Right lobe of liver (tissue), 6 donors: ENCODE results near the gene CABS1. TPM values are rescaled to one million over a fixed set of nuclear protein-coding genes. Genes with fewer than 3 reads are reported as not detected.

Source experiments
- ATAC-seq, 4 donors: fragments of 200-7000 bp; cut with Tn5 transposase; one replicate each; pipeline ENCODE4 v1.9.1; 2020; ENCODE audit warnings: mild to moderate bottlenecking in 4 of 4, moderate library complexity in 4 of 4
- DNase-seq, 3 donors: peaks; one replicate each; pipeline ENCODE4 v3.0.0-alpha.2; 2020
- H3K27ac ChIP-seq, 3 donors: fragments of 200-600 bp; one replicate each; pipeline ENCODE4 v1.8.0; 2022
- H3K27me3 ChIP-seq, 2 donors: fragments of 200-600 bp; one replicate each; pipeline ENCODE4 v1.8.0; 2022
- H3K36me3 ChIP-seq, 4 donors: fragments of 200-600 bp; sonication (generic) in 1 of 4; one replicate each; pipeline versions ENCODE4 v1.5.1 to v1.8.0; 2017 to 2022; ENCODE audit warnings: control low read depth in 1 of 4
- H3K4me1 ChIP-seq, 4 donors: fragments of 200-600 bp; sonication (generic) in 1 of 4; one replicate each; pipeline versions ENCODE4 v1.5.1 to v1.8.0; 2017 to 2022; ENCODE audit warnings: control low read depth in 1 of 4
- H3K4me3 ChIP-seq, 3 donors: fragments of 200-600 bp; one replicate each; pipeline ENCODE4 v1.8.0; 2022
- H3K9me3 ChIP-seq, 4 donors: fragments of 200-600 bp; sonication (generic) in 1 of 4; one replicate each; pipeline versions ENCODE4 v1.5.1 to v1.8.0; 2017 to 2022; ENCODE audit warnings: control low read depth in 1 of 4
- CTCF ChIP-seq, 4 donors: fragments of 200-600 bp in 3 of 4; fragments of 450-650 bp in 1 of 4; IDR thresholded peaks; one replicate each; pipeline versions ENCODE4 v1.5.1 to v1.8.0; 2016 to 2022; ENCODE audit warnings: antibody characterized with exemption in 4 of 4, mild to moderate bottlenecking in 2 of 4
- POLR2A ChIP-seq: fragments of 450-650 bp; IDR thresholded peaks from one replicate; pipeline ENCODE4 v1.6.1; 2017; ENCODE audit warnings: antibody characterized with exemption, mild to moderate bottlenecking
- WGBS: methylation state at CpG from one replicate; pipeline ENCODE4 v1.1.6; 2018; ENCODE audit warnings: low coverage, low lambda C conversion rate; ENCODE audit not compliant: insufficient coverage; ENCODE audit errors: missing lambda C conversion rate; 5-methylcytosine and 5-hydroxymethylcytosine counted together
- intact Hi-C, 2 donors: fragments of 100-400 bp; cut with DNase I; formaldehyde crosslinking; loops; one replicate each; pipeline versions ENCODE4 v1.11.2 to v1.14.1; 2022
- long read RNA-seq: library from polyadenylated mRNA; unstranded; transcript quantifications from one replicate; pipeline ENCODE4 v2.0.0, GENCODE V29; 2019
- total RNA-seq, 6 experiments: library from RNA; depleted of rRNA in 2 of 6; stranded (reverse); fragments of >200 nt in 2 of 6; fragmentation: NEBNext Ultra II Directional in 3 of 6; extraction: Animal tissue kit (Norgen Biotek cat#: 25700) in 3 of 6; gene quantifications; one replicate each; pipeline versions ENCODE4 v1.1.0 to v1.2.4, GENCODE V29; 2016 to 2023
- donor health status: DM: no; HTN: yes; CAD: no.
- donor health status: DM: no; HTN: no; CAD: no.
- donor health status: DM: no; HTN: no; CAD: no.
- donor health status: DM: no; HTN: yes; CAD: no.
- donor health status: DM: no; HTN: yes; CAD: no.

Gene CABS1
- not detected for total RNA-seq
- long read RNA-seq = 0 reads

- no peak for DNase-seq
- Histone ChIP-seq H3K4me1 (no peaks in the 10 kb centered on the region), H3K36me3 (no peaks in the 10 kb centered on the region), H3K9me3 (no peaks in the 10 kb centered on the region), H3K27ac (no peak within 1 kb of the TSS), H3K27me3 (no peaks in the 10 kb centered on the region), H3K4me3 (no peak within 1 kb of the TSS)
- TF ChIP-seq CTCF (IDR thresholded peaks at IDR 0.05) (no peak), POLR2A (no peak)
- no peak for ATAC-seq
- intact Hi-C loops = no loop called here
- 70% methylated on average over 2 of the region's 3 CpGs for WGBS
Observed at GRCh38 chr4:70334681-70335080, at the start of gene CABS1. Gene CABS1, plus strand, starts transcription at chr4:70334981. Its CDS starts 59 bp downstream, at chr4:70335040.

- 75% methylated on average over 1 of the region's 1 CpG for WGBS
- no peaks in the 10 kb centered on the region for H3K36me3 ChIP-seq
- H3K27ac ChIP-seq = no peak overlapping the region
- TF ChIP-seq POLR2A = no peak
- no peak for TF ChIP-seq CTCF (IDR thresholded peaks at IDR 0.05)
- no peaks in the 10 kb centered on the region for H3K4me1 ChIP-seq
- H3K9me3 ChIP-seq = no peaks in the 10 kb centered on the region
- ATAC-seq = no peak
- intact Hi-C loops = no loop called here
- H3K4me3 ChIP-seq = no peak overlapping the region
- DNase-seq = no peak
- no peaks in the 10 kb centered on the region for H3K27me3 ChIP-seq
Observed at GRCh38 chr4:70288651-70289050, 46.1 kb upstream of the CABS1 start.

- Histone ChIP-seq H3K27me3 (no peaks in the 10 kb centered on the region), H3K4me3 (no peak overlapping the region), H3K27ac (no peak overlapping the region), H3K9me3 (no peaks in the 10 kb centered on the region), H3K4me1 (no peaks in the 10 kb centered on the region), H3K36me3 (no peaks in the 10 kb centered on the region)
- no peak for TF ChIP-seq CTCF (IDR thresholded peaks at IDR 0.05)
- TF ChIP-seq POLR2A = no peak
- ATAC-seq (no peak), DNase-seq (no peak)
- intact Hi-C loops = no loop called here
- WGBS = 13% methylated on average over 2 of the region's 2 CpGs
Observed at GRCh38 chr4:70291341-70291740, 43.4 kb upstream of the CABS1 start.

- TF ChIP-seq CTCF (IDR thresholded peaks at IDR 0.05) (no peak), POLR2A (no peak)
- H3K9me3 ChIP-seq = no peaks in the 10 kb centered on the region
- no peak overlapping the region for H3K27ac ChIP-seq
- no peaks in the 10 kb centered on the region for H3K36me3 ChIP-seq
- ATAC-seq = no peak
- H3K4me3 ChIP-seq = no peak overlapping the region
- H3K27me3 ChIP-seq = no peaks in the 10 kb centered on the region
- no peak for DNase-seq
- H3K4me1 ChIP-seq = no peaks in the 10 kb centered on the region
- intact Hi-C loops = no loop called here
Observed at GRCh38 chr4:70297576-70297975, 37.2 kb upstream of the CABS1 start.

GRCh38 chr4:70298051-70298450, 36.7 kb upstream of the CABS1 start:
- no CpG with 5 or more reads among the region's 1 CpG for WGBS
- ATAC-seq (no peak), DNase-seq (no peak)
- TF ChIP-seq POLR2A = no peak
- TF ChIP-seq CTCF (IDR thresholded peaks at IDR 0.05) = no peak
- no peak overlapping the region for H3K27ac ChIP-seq
- H3K27me3 ChIP-seq = no peaks in the 10 kb centered on the region
- no peaks in the 10 kb centered on the region for H3K9me3 ChIP-seq
- H3K4me1 ChIP-seq = no peaks in the 10 kb centered on the region
- intact Hi-C loops = no loop called here
- no peak overlapping the region for H3K4me3 ChIP-seq
- H3K36me3 ChIP-seq = no peaks in the 10 kb centered on the region
